ENCODE measurements around the gene CELF5. TPM values are rescaled to one million over a fixed set of nuclear protein-coding genes. Genes with fewer than 3 reads are reported as not detected.

The CELF5 gene
- total RNA-seq, 2 experiments from 2014 or later, result 0.13 TPM; not detected in 1

- no peaks in the 10 kb centered on the region for H3K79me2 ChIP-seq (ENCODE audit: insufficient read depth, low read depth, low read length)
- H2AFZ ChIP-seq (ENCODE audit: low read length), result no peak overlapping the region
- ChIA-PET CTCF (ENCODE audit: unreplicated experiment) (no interaction called here), POLR2A (no interaction called here)
- peaks cover 6% of the 10 kb centered on the region for H3K4me1 ChIP-seq (ENCODE audit: insufficient read depth, low read length, poor library complexity, severe bottlenecking)
- DNase-seq (ENCODE audit: low spot score), result no peak
- no peak overlapping the region for H3K4me3 ChIP-seq (ENCODE audit: low read depth, low read length, poor library complexity, severe bottlenecking)
- BruUV-seq (replicated peaks), result no TSS peak
- H3K9me3 ChIP-seq (ENCODE audit: low read length), result no peaks in the 10 kb centered on the region
- no peak overlapping the region for H3K4me2 ChIP-seq (ENCODE audit: low read length)
- TF ChIP-seq, protein P1, sequence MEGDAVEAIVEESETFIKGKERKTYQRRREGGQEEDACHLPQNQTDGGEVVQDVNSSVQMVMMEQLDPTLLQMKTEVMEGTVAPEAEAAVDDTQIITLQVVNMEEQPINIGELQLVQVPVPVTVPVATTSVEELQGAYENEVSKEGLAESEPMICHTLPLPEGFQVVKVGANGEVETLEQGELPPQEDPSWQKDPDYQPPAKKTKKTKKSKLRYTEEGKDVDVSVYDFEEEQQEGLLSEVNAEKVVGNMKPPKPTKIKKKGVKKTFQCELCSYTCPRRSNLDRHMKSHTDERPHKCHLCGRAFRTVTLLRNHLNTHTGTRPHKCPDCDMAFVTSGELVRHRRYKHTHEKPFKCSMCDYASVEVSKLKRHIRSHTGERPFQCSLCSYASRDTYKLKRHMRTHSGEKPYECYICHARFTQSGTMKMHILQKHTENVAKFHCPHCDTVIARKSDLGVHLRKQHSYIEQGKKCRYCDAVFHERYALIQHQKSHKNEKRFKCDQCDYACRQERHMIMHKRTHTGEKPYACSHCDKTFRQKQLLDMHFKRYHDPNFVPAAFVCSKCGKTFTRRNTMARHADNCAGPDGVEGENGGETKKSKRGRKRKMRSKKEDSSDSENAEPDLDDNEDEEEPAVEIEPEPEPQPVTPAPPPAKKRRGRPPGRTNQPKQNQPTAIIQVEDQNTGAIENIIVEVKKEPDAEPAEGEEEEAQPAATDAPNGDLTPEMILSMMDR (conservative IDR thresholded peaks at IDR 0.05; ENCODE audit: low read length), result no peak
- TF ChIP-seq EZH2phosphoT487 (IDR thresholded peaks at IDR 0.05; ENCODE audit: borderline replicate concordance, low read depth, low read length), result no peak
- no peak overlapping the region for H3K27ac ChIP-seq (ENCODE audit: low read depth, low read length, poor library complexity, severe bottlenecking)
- intact Hi-C loops (cut with micrococcal nuclease; ENCODE audit: unreplicated experiment), result no loop called here
- no peaks in the 10 kb centered on the region for H3K36me3 ChIP-seq (ENCODE audit: insufficient read depth, low read length)
- no peaks in the 10 kb centered on the region for H3K9me2 ChIP-seq (ENCODE audit: insufficient read depth, low read length)
- H4K20me1 ChIP-seq (ENCODE audit: insufficient read depth, low read length), result no peaks in the 10 kb centered on the region
These were observed 6.8 kb downstream of the CELF5 start for GRCh38 chr19:3231288-3231687.

GRCh38 chr19:3233116-3233515 is 8.7 kb downstream of the CELF5 start:
- Histone ChIP-seq H3K79me2 (ENCODE audit: insufficient read depth, low read depth, low read length) (no peaks in the 10 kb centered on the region), H3K9me3 (ENCODE audit: low read length) (no peaks in the 10 kb centered on the region), H3K4me3 (ENCODE audit: low read depth, low read length, poor library complexity, severe bottlenecking) (no peak overlapping the region), H2AFZ (ENCODE audit: low read length) (no peak overlapping the region), H3K36me3 (ENCODE audit: insufficient read depth, low read length) (no peaks in the 10 kb centered on the region), H3K9me2 (ENCODE audit: insufficient read depth, low read length) (no peaks in the 10 kb centered on the region), H3K27ac (ENCODE audit: low read depth, low read length, poor library complexity, severe bottlenecking) (no peak overlapping the region), H3K4me2 (ENCODE audit: low read length) (no peak overlapping the region), H4K20me1 (ENCODE audit: insufficient read depth, low read length) (no peaks in the 10 kb centered on the region), H3K4me1 (ENCODE audit: insufficient read depth, low read length, poor library complexity, severe bottlenecking) (peaks cover 5% of the 10 kb centered on the region)
- CTCF ChIA-PET (ENCODE audit: unreplicated experiment), result no interaction called here
- DNase-seq (ENCODE audit: low spot score), result no peak
- intact Hi-C loops (cut with micrococcal nuclease; ENCODE audit: unreplicated experiment), result no loop called here
- TF ChIP-seq EZH2phosphoT487 (IDR thresholded peaks at IDR 0.05; ENCODE audit: borderline replicate concordance, low read depth, low read length), result no peak
- TF ChIP-seq, protein P1 (conservative IDR thresholded peaks at IDR 0.05; ENCODE audit: low read length), result no peak
- no TSS peak for BruUV-seq (replicated peaks)
- POLR2A ChIA-PET, result no interaction called here

- Histone ChIP-seq H3K27ac (ENCODE audit: low read depth, low read length, poor library complexity, severe bottlenecking) (no peak overlapping the region), H3K9me3 (ENCODE audit: low read length) (no peaks in the 10 kb centered on the region), H3K4me1 (ENCODE audit: insufficient read depth, low read length, poor library complexity, severe bottlenecking) (no peaks in the 10 kb centered on the region), H3K4me3 (ENCODE audit: low read depth, low read length, poor library complexity, severe bottlenecking) (no peak overlapping the region), H3K36me3 (ENCODE audit: insufficient read depth, low read length) (no peaks in the 10 kb centered on the region), H3K9me2 (ENCODE audit: insufficient read depth, low read length) (no peaks in the 10 kb centered on the region), H3K79me2 (ENCODE audit: insufficient read depth, low read depth, low read length) (no peaks in the 10 kb centered on the region), H2AFZ (ENCODE audit: low read length) (no peak overlapping the region), H4K20me1 (ENCODE audit: insufficient read depth, low read length) (no peaks in the 10 kb centered on the region), H3K4me2 (ENCODE audit: low read length) (no peak overlapping the region)
- DNase-seq (ENCODE audit: low spot score), result no peak
- no peak for TF ChIP-seq EZH2phosphoT487 (IDR thresholded peaks at IDR 0.05; ENCODE audit: borderline replicate concordance, low read depth, low read length)
- TF ChIP-seq, protein P1 (conservative IDR thresholded peaks at IDR 0.05; ENCODE audit: low read length), result no peak
- CTCF ChIA-PET (ENCODE audit: unreplicated experiment), result no interaction called here
- POLR2A ChIA-PET, result no interaction called here
- intact Hi-C loops (cut with micrococcal nuclease; ENCODE audit: unreplicated experiment), result no loop called here
- BruUV-seq (replicated peaks), result no TSS peak
These were observed 9.4 kb downstream of the CELF5 start for GRCh38 chr19:3233831-3234230.

Data from OCI-LY7 (cell line).